Upper lobe of right lung (tissue), 1 donor: Measurements from ENCODE around the gene TM9SF3. TPM values are rescaled to one million over a fixed set of nuclear protein-coding genes. Genes with fewer than 3 reads are reported as not detected.

Experiments
- ATAC-seq: fragments of 200-7000 bp; cut with Tn5 transposase; one replicate; pipeline ENCODE4 v1.9.1; 2020; ENCODE audit warnings: mild to moderate bottlenecking, moderate library complexity
- DNase-seq: peaks from one replicate; pipeline ENCODE4 v3.0.0-alpha.2; 2020
- H3K27ac ChIP-seq: fragments of 200-600 bp; one replicate; pipeline ENCODE4 v1.8.0; 2022
- H3K27me3 ChIP-seq: fragments of 200-600 bp; one replicate; pipeline ENCODE4 v1.8.0; 2022; ENCODE audit warnings: mild to moderate bottlenecking
- H3K36me3 ChIP-seq: fragments of 200-600 bp; one replicate; pipeline ENCODE4 v1.8.0; 2022
- H3K4me1 ChIP-seq: fragments of 200-600 bp; one replicate; pipeline ENCODE4 v1.8.0; 2022
- H3K4me3 ChIP-seq: fragments of 200-600 bp; one replicate; pipeline ENCODE4 v1.8.0; 2022; ENCODE audit warnings: mild to moderate bottlenecking
- H3K9me3 ChIP-seq: fragments of 200-600 bp; one replicate; pipeline ENCODE4 v1.8.0; 2022
- CTCF ChIP-seq: fragments of 200-600 bp; IDR thresholded peaks from one replicate; pipeline ENCODE4 v1.8.0; 2022; ENCODE audit warnings: antibody characterized with exemption
- intact Hi-C: fragments of 100-400 bp; cut with DNase I; formaldehyde crosslinking; loops from one replicate; pipeline ENCODE4 v1.11.0; 2022
- total RNA-seq: library from RNA; stranded (reverse); fragmentation: NEBNext Ultra II Directional; extraction: Animal tissue kit (Norgen Biotek cat#: 25700); gene quantifications from one replicate; pipeline ENCODE4 v1.2.1, GENCODE V29; 2021
- donor health status: DM: no; HTN: yes; CAD: no; lungs with severe emphysema.

TM9SF3 gene
- total RNA-seq, 1 donor from 2014 or later: 123 TPM

GRCh38 chr10:96625173-96625572 lies 38.4 kb upstream of the TM9SF3 start:
- H3K9me3 ChIP-seq: no peaks in the 10 kb centered on the region
- ATAC-seq: no peak
- no peak overlapping the region for H3K27ac ChIP-seq
- peaks cover 12% of the 10 kb centered on the region for H3K36me3 ChIP-seq
- DNase-seq: no peak
- H3K27me3 ChIP-seq: no peaks in the 10 kb centered on the region
- no peak for TF ChIP-seq CTCF
- no peak overlapping the region for H3K4me3 ChIP-seq
- intact Hi-C loops: no loop called here
- no peaks in the 10 kb centered on the region for H3K4me1 ChIP-seq

- TF ChIP-seq CTCF: no peak
- Histone ChIP-seq H3K4me1 (no peaks in the 10 kb centered on the region), H3K9me3 (no peaks in the 10 kb centered on the region), H3K27ac (no peak overlapping the region), H3K36me3 (peaks cover 12% of the 10 kb centered on the region), H3K4me3 (no peak overlapping the region), H3K27me3 (no peaks in the 10 kb centered on the region)
- ATAC-seq (no peak), DNase-seq (no peak)
- intact Hi-C loops: no loop called here
These were observed 35.4 kb upstream of the TM9SF3 start for GRCh38 chr10:96622013-96622787.

GRCh38 chr10:96619796-96620773 lies 33.3 kb upstream of the TM9SF3 start:
- no peak overlapping the region for H3K27ac ChIP-seq

GRCh38 chr10:96619120-96619519 lies 32.3 kb upstream of the TM9SF3 start:
- Histone ChIP-seq H3K27ac (no peak overlapping the region), H3K4me1 (no peaks in the 10 kb centered on the region), H3K4me3 (no peak overlapping the region), H3K36me3 (no peaks in the 10 kb centered on the region), H3K9me3 (no peaks in the 10 kb centered on the region), H3K27me3 (no peaks in the 10 kb centered on the region)
- TF ChIP-seq CTCF: no peak
- intact Hi-C loops: no loop called here
- DNase-seq (no peak), ATAC-seq (no peak)

More at GRCh38 chr10:96619796-96620773, 33.3 kb upstream of the TM9SF3 start:
- ATAC-seq (peak; percentile 48), DNase-seq (no peak)
- H3K4me3 ChIP-seq: no peak overlapping the region
- no peaks in the 10 kb centered on the region for H3K9me3 ChIP-seq
- intact Hi-C loops: no loop called here
- no peaks in the 10 kb centered on the region for H3K4me1 ChIP-seq
- no peaks in the 10 kb centered on the region for H3K27me3 ChIP-seq
- H3K36me3 ChIP-seq: peaks cover 2% of the 10 kb centered on the region
- no peak for TF ChIP-seq CTCF

GRCh38 chr10:96618653-96619052 lies 31.8 kb upstream of the TM9SF3 start:
- Histone ChIP-seq H3K27me3 (no peaks in the 10 kb centered on the region), H3K4me3 (no peak overlapping the region), H3K36me3 (no peaks in the 10 kb centered on the region), H3K27ac (no peak overlapping the region), H3K4me1 (no peaks in the 10 kb centered on the region), H3K9me3 (no peaks in the 10 kb centered on the region)
- peak; percentile 50 for ATAC-seq
- no peak for DNase-seq
- TF ChIP-seq CTCF: no peak
- intact Hi-C loops: no loop called here
